ENCODE results near the gene MRPL51. TPM values are rescaled to one million over a fixed set of nuclear protein-coding genes. Genes with fewer than 3 reads are reported as not detected.

MRPL51 gene
- total and polyA plus RNA-seq, 2 donors (not counting 1 experiment from before 2014, with no cell fraction given), result 18.6 to 72.6 TPM

DNA sequence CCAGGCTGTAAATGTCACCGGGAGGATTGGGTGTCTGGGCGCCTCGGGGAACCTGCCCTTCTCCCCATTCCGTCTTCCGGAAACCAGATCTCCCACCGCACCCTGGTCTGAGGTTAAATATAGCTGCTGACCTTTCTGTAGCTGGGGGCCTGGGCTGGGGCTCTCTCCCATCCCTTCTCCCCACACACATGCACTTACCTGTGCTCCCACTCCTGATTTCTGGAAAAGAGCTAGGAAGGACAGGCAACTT, 42.6 kb upstream of the MRPL51 start:
- Mint-ChIP-seq H3K4me3 (peak overlapping the region; percentile 99), H3K4me1 (peaks cover 62% of the 10 kb centered on the region), H3K27ac (peak overlapping the region; percentile 98), H3K27me3 (no peaks in the 10 kb centered on the region), H3K9me3 (ENCODE audit: insufficient read depth) (no peaks in the 10 kb centered on the region)
- intact Hi-C loops (cut with micrococcal nuclease), result loop anchor here (2.0 to 5.0 kb wide), 2 partner anchors 19 to 248 kb away; no protein-coding TSS in a partner anchor
- Histone ChIP-seq H4K20me1 (ENCODE audit: control insufficient read depth, insufficient read depth, low read length, poor library complexity, severe bottlenecking) (peaks cover 31% of the 10 kb centered on the region), H2AFZ (ENCODE audit: insufficient read depth, low read depth, low read length, poor library complexity, severe bottlenecking) (peak overlapping the region; percentile 93), H3K4me3 (ENCODE audit: control extremely low read depth in 1 of 5, extremely low read depth in 1 of 5, insufficient read depth in 1 of 5, low read depth in 2 of 5, low read length in 4 of 5) (peak overlapping the region in 4 of 5 experiments; percentile 91 to 97 (median 94)), H3K27me3 (replicated peaks in 1 of 4; ENCODE audit: control extremely low read depth in 1 of 4, control insufficient read depth in 3 of 4, insufficient read depth in 4 of 4, low read length in 3 of 4) (no peaks in the 10 kb centered on the region), H3K27ac (ENCODE audit: low read length in 2 of 2) (peak overlapping the region; percentile 74 to 80), H3K9me3 (ENCODE audit: control extremely low read depth in 1 of 3, control insufficient read depth in 2 of 3, insufficient read depth in 1 of 3, low read length in 2 of 3) (no peaks in the 10 kb centered on the region), H3K36me3 (replicated peaks in 1 of 2; ENCODE audit: control extremely low read depth in 1 of 2, control insufficient read depth in 1 of 2, extremely low read depth in 1 of 2, insufficient read depth in 2 of 2, low read length in 1 of 2) (peaks cover 0 to 35% of the 10 kb centered on the region in 2 experiments), H3K4me2 (replicated peaks; ENCODE audit: low read depth, low read length, poor library complexity, severe bottlenecking) (peak overlapping the region; percentile 98), H3K9ac (ENCODE audit: low read length) (peak overlapping the region; percentile 88), H3K79me2 (ENCODE audit: control insufficient read depth, insufficient read depth, low read length) (peaks cover 10% of the 10 kb centered on the region), H3K4me1 (ENCODE audit: control insufficient read depth in 2 of 2, insufficient read depth in 2 of 2, low read length in 2 of 2) (peaks cover 35 to 50% of the 10 kb centered on the region in 2 donors)
- no peak for ATAC-seq (ENCODE audit: low read depth)
- TF ChIP-seq EZH2 (IDR thresholded peaks at IDR 0.05; ENCODE audit: borderline replicate concordance, insufficient read depth, low read depth, low read length, poor library complexity, severe bottlenecking), result no peak
- TF ChIP-seq, protein P1, sequence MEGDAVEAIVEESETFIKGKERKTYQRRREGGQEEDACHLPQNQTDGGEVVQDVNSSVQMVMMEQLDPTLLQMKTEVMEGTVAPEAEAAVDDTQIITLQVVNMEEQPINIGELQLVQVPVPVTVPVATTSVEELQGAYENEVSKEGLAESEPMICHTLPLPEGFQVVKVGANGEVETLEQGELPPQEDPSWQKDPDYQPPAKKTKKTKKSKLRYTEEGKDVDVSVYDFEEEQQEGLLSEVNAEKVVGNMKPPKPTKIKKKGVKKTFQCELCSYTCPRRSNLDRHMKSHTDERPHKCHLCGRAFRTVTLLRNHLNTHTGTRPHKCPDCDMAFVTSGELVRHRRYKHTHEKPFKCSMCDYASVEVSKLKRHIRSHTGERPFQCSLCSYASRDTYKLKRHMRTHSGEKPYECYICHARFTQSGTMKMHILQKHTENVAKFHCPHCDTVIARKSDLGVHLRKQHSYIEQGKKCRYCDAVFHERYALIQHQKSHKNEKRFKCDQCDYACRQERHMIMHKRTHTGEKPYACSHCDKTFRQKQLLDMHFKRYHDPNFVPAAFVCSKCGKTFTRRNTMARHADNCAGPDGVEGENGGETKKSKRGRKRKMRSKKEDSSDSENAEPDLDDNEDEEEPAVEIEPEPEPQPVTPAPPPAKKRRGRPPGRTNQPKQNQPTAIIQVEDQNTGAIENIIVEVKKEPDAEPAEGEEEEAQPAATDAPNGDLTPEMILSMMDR (IDR thresholded peaks at IDR 0.05), result no peak
- DNase-seq, result no peak
- CTCF ChIA-PET, result interaction anchor here (0.8 to 7.0 kb wide), 14 partner anchors 17 to 340 kb away, joined by 3 to 222 read pairs (median 6); partner anchors contain the start of genes IFFO1, MLF2, MRPL51 and VAMP1
- POLR2A ChIA-PET, result interaction anchor here (0.6 to 5.4 kb wide), 7 partner anchors 42 to 111 kb away, joined by 5 to 39 read pairs (median 10); partner anchors contain the start of genes MRPL51, TAPBPL and VAMP1
- WGBS (ENCODE audit: insufficient coverage), result 0% methylated on average over 5 of the region's 6 CpGs

DNA sequence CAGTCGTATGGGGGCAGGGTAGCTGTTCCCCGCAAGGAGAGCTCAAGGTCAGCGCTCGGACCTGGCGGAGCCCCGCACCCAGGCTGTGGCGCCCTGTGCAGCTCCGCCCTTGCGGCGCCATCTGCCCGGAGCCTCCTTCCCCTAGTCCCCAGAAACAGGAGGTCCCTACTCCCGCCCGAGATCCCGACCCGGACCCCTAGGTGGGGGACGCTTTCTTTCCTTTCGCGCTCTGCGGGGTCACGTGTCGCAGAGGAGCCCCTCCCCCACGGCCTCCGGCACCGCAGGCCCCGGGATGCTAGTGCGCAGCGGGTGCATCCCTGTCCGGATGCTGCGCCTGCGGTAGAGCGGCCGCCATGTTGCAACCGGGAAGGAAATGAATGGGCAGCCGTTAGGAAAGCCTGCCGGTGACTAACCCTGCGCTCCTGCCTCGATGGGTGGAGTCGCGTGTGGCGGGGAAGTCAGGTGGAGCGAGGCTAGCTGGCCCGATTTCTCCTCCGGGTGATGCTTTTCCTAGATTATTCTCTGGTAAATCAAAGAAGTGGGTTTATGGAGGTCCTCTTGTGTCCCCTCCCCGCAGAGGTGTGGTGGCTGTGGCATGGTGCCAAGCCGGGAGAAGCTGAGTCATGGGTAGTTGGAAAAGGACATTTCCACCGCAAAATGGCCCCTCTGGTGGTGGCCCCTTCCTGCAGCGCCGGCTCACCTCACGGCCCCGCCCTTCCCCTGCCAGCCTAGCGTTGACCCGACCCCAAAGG, 42.1 kb upstream of the MRPL51 start:
- peak; percentile 72 for DNase-seq
- Histone ChIP-seq H3K4me1 (ENCODE audit: control insufficient read depth in 2 of 2, insufficient read depth in 2 of 2, low read length in 2 of 2) (peaks cover 30 to 45% of the 10 kb centered on the region in 2 donors), H3K36me3 (replicated peaks in 1 of 2; ENCODE audit: control extremely low read depth in 1 of 2, control insufficient read depth in 1 of 2, extremely low read depth in 1 of 2, insufficient read depth in 2 of 2, low read length in 1 of 2) (peaks cover 0 to 40% of the 10 kb centered on the region in 2 experiments), H3K27me3 (replicated peaks in 1 of 4; ENCODE audit: control extremely low read depth in 1 of 4, control insufficient read depth in 3 of 4, insufficient read depth in 4 of 4, low read length in 3 of 4) (no peaks in the 10 kb centered on the region), H3K4me2 (replicated peaks; ENCODE audit: low read depth, low read length, poor library complexity, severe bottlenecking) (peak overlapping the region; percentile 98), H4K20me1 (ENCODE audit: control insufficient read depth, insufficient read depth, low read length, poor library complexity, severe bottlenecking) (peaks cover 31% of the 10 kb centered on the region), H3K9ac (ENCODE audit: low read length) (peak overlapping the region; percentile 88), H3K27ac (ENCODE audit: low read length in 2 of 2) (peak overlapping the region; percentile 74 to 80), H3K9me3 (ENCODE audit: control extremely low read depth in 1 of 3, control insufficient read depth in 2 of 3, insufficient read depth in 1 of 3, low read length in 2 of 3) (no peaks in the 10 kb centered on the region), H2AFZ (ENCODE audit: insufficient read depth, low read depth, low read length, poor library complexity, severe bottlenecking) (peak overlapping the region; percentile 93), H3K4me3 (ENCODE audit: control extremely low read depth in 1 of 5, extremely low read depth in 1 of 5, insufficient read depth in 1 of 5, low read depth in 2 of 5, low read length in 4 of 5) (peak overlapping the region; percentile 71 to 97 (median 92)), H3K79me2 (ENCODE audit: control insufficient read depth, insufficient read depth, low read length) (peaks cover 10% of the 10 kb centered on the region)
- H3K4me3 Mint-ChIP-seq, result peak overlapping the region; percentile 99
- H3K4me1 Mint-ChIP-seq, result peaks cover 57% of the 10 kb centered on the region
- no peaks in the 10 kb centered on the region for H3K27me3 Mint-ChIP-seq
- ATAC-seq (ENCODE audit: low read depth), result peak; percentile 18
- TF ChIP-seq, protein P1 (IDR thresholded peaks at IDR 0.05), result no peak
- TF ChIP-seq EZH2 (IDR thresholded peaks at IDR 0.05; ENCODE audit: borderline replicate concordance, insufficient read depth, low read depth, low read length, poor library complexity, severe bottlenecking), result no peak
- POLR2A ChIA-PET, result interaction anchor here (0.7 to 5.4 kb wide), 12 partner anchors 19 to 316 kb away, joined by 3 to 39 read pairs (median 6); partner anchors contain the start of genes CD27, CDCA3, COPS7A and MRPL51
- no peaks in the 10 kb centered on the region for H3K9me3 Mint-ChIP-seq (ENCODE audit: insufficient read depth)
- CTCF ChIA-PET, result interaction anchor here (0.6 to 7.0 kb wide), 16 partner anchors 17 to 339 kb away, joined by 3 to 222 read pairs (median 6); partner anchors contain the start of genes COPS7A, IFFO1, MLF2 and MRPL51
- peak overlapping the region; percentile 98 for H3K27ac Mint-ChIP-seq
- intact Hi-C loops (cut with micrococcal nuclease), result loop anchor here (1.0 to 5.0 kb wide), 5 partner anchors 20 to 248 kb away; partner anchors contain the start of genes MRPL51 and VAMP1
- under 1% methylated on average over 52 of the region's 52 CpGs for WGBS (ENCODE audit: insufficient coverage)
